ENCODE results near the gene IKZF1.
A peak's percentile ranks its signal among the peaks of the same experiment; 100 is the strongest.

IKZF1 gene

GRCh38 chr7:50436133-50436806 is 131.8 kb downstream of the IKZF1 start:
- Histone ChIP-seq H2AK5ac (ENCODE audit: low read depth, low read length) (no peak overlapping the region), H3K27me3 (ENCODE audit: control insufficient read depth in 3 of 3, insufficient read depth in 3 of 3, low read depth in 1 of 3, low read length in 3 of 3) (no peaks in the 10 kb centered on the region), H3K79me1 (ENCODE audit: low read depth, low read length) (no peaks in the 10 kb centered on the region), H3K4me2 (ENCODE audit: insufficient read depth, low read length, poor library complexity, severe bottlenecking) (no peak overlapping the region), H3K4ac (ENCODE audit: low read length) (no peak overlapping the region), H4K8ac (ENCODE audit: low read depth, low read length) (no peak overlapping the region), H3K23ac (ENCODE audit: low read depth, low read length, poor library complexity) (no peak overlapping the region), H3K27ac (replicated peaks; ENCODE audit: low read length) (no peak overlapping the region), H2BK120ac (ENCODE audit: low read depth, low read length) (no peak overlapping the region), H2BK15ac (ENCODE audit: low read length) (no peak overlapping the region), H4K91ac (ENCODE audit: low read depth, low read length, poor library complexity) (no peak overlapping the region), H2BK12ac (ENCODE audit: low read length) (no peak overlapping the region), H3K4me1 (ENCODE audit: control insufficient read depth in 2 of 2, insufficient read depth in 1 of 2, low read depth in 1 of 2, low read length in 2 of 2) (peaks cover 0 to 3% of the 10 kb centered on the region in 2 donors), H3K14ac (ENCODE audit: low read length) (no peak overlapping the region), H3K36me3 (replicated peaks in 1 of 2; ENCODE audit: control insufficient read depth in 2 of 2, insufficient read depth in 2 of 2, low read length in 2 of 2) (peaks cover 3 to 33% of the 10 kb centered on the region in 2 donors), H2AFZ (ENCODE audit: low read length) (no peak overlapping the region), H3K9me3 (replicated peaks in 1 of 2; ENCODE audit: control insufficient read depth in 2 of 2, insufficient read depth in 1 of 2, low read depth in 1 of 2, low read length in 2 of 2) (no peaks in the 10 kb centered on the region), H2BK5ac (ENCODE audit: low read length) (no peak overlapping the region), H3K9ac (ENCODE audit: low read depth, low read length, poor library complexity) (no peak overlapping the region), H3K4me3 (ENCODE audit: low read length in 2 of 2) (no peak overlapping the region), H3K18ac (ENCODE audit: low read length) (no peak overlapping the region)
- no CpG with 5 or more reads among the region's 3 CpGs for WGBS, 2 donors (ENCODE audit: extremely low coverage in 2 of 2, insufficient read length in 2 of 2, insufficient replicate concordance in 1 of 2)
- no peak for DNase-seq (ENCODE audit: low spot score)

DNA sequence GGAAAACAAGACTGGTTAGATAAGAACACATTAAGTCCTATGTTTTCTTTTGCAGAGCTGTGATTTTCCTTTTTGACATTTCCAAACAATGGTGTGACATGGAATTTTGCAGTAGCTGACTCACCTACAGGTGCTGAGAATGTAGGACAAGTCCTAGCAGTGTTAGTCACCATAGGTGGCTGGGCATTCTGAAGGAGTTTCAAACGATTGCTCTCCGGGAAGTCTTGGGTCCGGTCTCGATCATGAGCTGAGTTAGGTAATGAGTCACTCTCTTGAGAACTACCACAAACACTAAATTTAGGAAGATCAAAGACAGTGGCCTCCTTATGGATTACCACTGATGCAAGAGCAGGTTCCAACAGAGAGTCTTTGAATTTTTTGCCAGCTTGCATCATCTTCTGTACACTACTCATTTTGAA is 142.0 kb downstream of the IKZF1 start:
- Histone ChIP-seq H3K9me3 (replicated peaks in 1 of 2; ENCODE audit: control insufficient read depth in 2 of 2, insufficient read depth in 1 of 2, low read depth in 1 of 2, low read length in 2 of 2) (peaks cover 0 to 4% of the 10 kb centered on the region in 2 donors), H3K4me1 (ENCODE audit: control insufficient read depth in 2 of 2, insufficient read depth in 1 of 2, low read depth in 1 of 2, low read length in 2 of 2) (peaks cover 3 to 4% of the 10 kb centered on the region in 2 donors), H2AK5ac (ENCODE audit: low read depth, low read length) (no peak overlapping the region), H3K9ac (ENCODE audit: low read depth, low read length, poor library complexity) (no peak overlapping the region), H3K23ac (ENCODE audit: low read depth, low read length, poor library complexity) (no peak overlapping the region), H3K18ac (ENCODE audit: low read length) (no peak overlapping the region), H4K91ac (ENCODE audit: low read depth, low read length, poor library complexity) (no peak overlapping the region), H3K14ac (ENCODE audit: low read length) (no peak overlapping the region), H2BK5ac (ENCODE audit: low read length) (no peak overlapping the region), H3K36me3 (replicated peaks in 1 of 2; ENCODE audit: control insufficient read depth in 2 of 2, insufficient read depth in 2 of 2, low read length in 2 of 2) (peaks cover 11 to 61% of the 10 kb centered on the region in 2 donors), H2AFZ (ENCODE audit: low read length) (no peak overlapping the region), H3K27ac (replicated peaks; ENCODE audit: low read length) (no peak overlapping the region), H4K8ac (ENCODE audit: low read depth, low read length) (no peak overlapping the region), H2BK12ac (ENCODE audit: low read length) (no peak overlapping the region), H3K79me1 (ENCODE audit: low read depth, low read length) (peaks cover 1% of the 10 kb centered on the region), H3K4ac (ENCODE audit: low read length) (no peak overlapping the region), H3K4me2 (ENCODE audit: insufficient read depth, low read length, poor library complexity, severe bottlenecking) (no peak overlapping the region), H3K4me3 (ENCODE audit: low read length in 2 of 2) (no peak overlapping the region), H3K27me3 (ENCODE audit: control insufficient read depth in 3 of 3, insufficient read depth in 3 of 3, low read depth in 1 of 3, low read length in 3 of 3) (no peaks in the 10 kb centered on the region), H2BK15ac (ENCODE audit: low read length) (no peak overlapping the region), H2BK120ac (ENCODE audit: low read depth, low read length) (no peak overlapping the region)
- no peak for DNase-seq (ENCODE audit: low spot score)
- no CpG with 5 or more reads among the region's 4 CpGs for WGBS, 2 donors (ENCODE audit: extremely low coverage in 2 of 2, insufficient read length in 2 of 2, insufficient replicate concordance in 1 of 2)

DNA sequence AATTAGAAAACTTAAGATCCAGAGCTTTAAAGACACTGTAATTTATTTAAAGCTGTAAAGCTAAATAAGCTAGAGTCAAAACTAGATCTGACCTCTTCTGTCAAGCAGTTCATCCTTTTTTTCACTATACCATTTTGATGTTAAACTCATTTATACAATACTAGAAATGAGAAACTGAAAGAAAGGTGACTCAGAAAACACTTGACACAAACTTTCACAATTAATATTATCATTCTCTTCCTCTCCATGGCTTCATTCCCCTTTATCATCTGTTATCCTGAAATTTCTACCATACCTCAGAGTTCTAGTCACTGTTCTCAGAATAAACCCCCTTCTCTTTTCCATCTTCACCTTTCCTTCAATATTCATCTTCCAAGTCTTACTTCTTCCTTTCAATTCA is 144.3 kb downstream of the IKZF1 start:
- Histone ChIP-seq H3K4me1 (ENCODE audit: control insufficient read depth in 2 of 2, insufficient read depth in 1 of 2, low read depth in 1 of 2, low read length in 2 of 2) (peaks cover 3 to 4% of the 10 kb centered on the region in 2 donors), H3K27me3 (ENCODE audit: control insufficient read depth in 3 of 3, insufficient read depth in 3 of 3, low read depth in 1 of 3, low read length in 3 of 3) (no peaks in the 10 kb centered on the region), H3K9me3 (replicated peaks in 1 of 2; ENCODE audit: control insufficient read depth in 2 of 2, insufficient read depth in 1 of 2, low read depth in 1 of 2, low read length in 2 of 2) (peaks cover 0 to 4% of the 10 kb centered on the region in 2 donors), H3K9ac (ENCODE audit: low read depth, low read length, poor library complexity) (no peak overlapping the region), H3K36me3 (replicated peaks in 1 of 2; ENCODE audit: control insufficient read depth in 2 of 2, insufficient read depth in 2 of 2, low read length in 2 of 2) (peaks cover 11 to 41% of the 10 kb centered on the region in 2 donors), H2BK12ac (ENCODE audit: low read length) (no peak overlapping the region), H3K27ac (replicated peaks; ENCODE audit: low read length) (no peak overlapping the region), H3K4me3 (ENCODE audit: low read length in 2 of 2) (peak overlapping the region in 1 of 2 donors; percentile 67), H2AK5ac (ENCODE audit: low read depth, low read length) (no peak overlapping the region), H2AFZ (ENCODE audit: low read length) (no peak overlapping the region), H3K4me2 (ENCODE audit: insufficient read depth, low read length, poor library complexity, severe bottlenecking) (no peak overlapping the region), H3K14ac (ENCODE audit: low read length) (no peak overlapping the region), H3K4ac (ENCODE audit: low read length) (no peak overlapping the region), H3K18ac (ENCODE audit: low read length) (no peak overlapping the region), H2BK5ac (ENCODE audit: low read length) (no peak overlapping the region), H2BK120ac (ENCODE audit: low read depth, low read length) (no peak overlapping the region), H4K8ac (ENCODE audit: low read depth, low read length) (no peak overlapping the region), H3K79me1 (ENCODE audit: low read depth, low read length) (peaks cover 1% of the 10 kb centered on the region), H2BK15ac (ENCODE audit: low read length) (no peak overlapping the region), H4K91ac (ENCODE audit: low read depth, low read length, poor library complexity) (no peak overlapping the region), H3K23ac (ENCODE audit: low read depth, low read length, poor library complexity) (no peak overlapping the region)
- DNase-seq (ENCODE audit: low spot score), result no peak

- H3K4me1 ChIP-seq (ENCODE audit: control insufficient read depth in 2 of 2, insufficient read depth in 1 of 2, low read depth in 1 of 2, low read length in 2 of 2), result peaks cover 3 to 4% of the 10 kb centered on the region in 2 donors
- no peaks in the 10 kb centered on the region for H3K27me3 ChIP-seq (ENCODE audit: control insufficient read depth in 3 of 3, insufficient read depth in 3 of 3, low read depth in 1 of 3, low read length in 3 of 3)
- peaks cover 0 to 4% of the 10 kb centered on the region in 2 donors for H3K9me3 ChIP-seq (replicated peaks in 1 of 2; ENCODE audit: control insufficient read depth in 2 of 2, insufficient read depth in 1 of 2, low read depth in 1 of 2, low read length in 2 of 2)
- H3K4me3 ChIP-seq (ENCODE audit: low read length in 2 of 2), result peak overlapping the region; percentile 67 to 79
- no peak overlapping the region for H2BK120ac ChIP-seq (ENCODE audit: low read depth, low read length)
- peak overlapping the region; percentile 85 for H3K4me2 ChIP-seq (ENCODE audit: insufficient read depth, low read length, poor library complexity, severe bottlenecking)
- H2AK5ac ChIP-seq (ENCODE audit: low read depth, low read length), result no peak overlapping the region
- H3K36me3 ChIP-seq (replicated peaks in 1 of 2; ENCODE audit: control insufficient read depth in 2 of 2, insufficient read depth in 2 of 2, low read length in 2 of 2), result peaks cover 11 to 35% of the 10 kb centered on the region in 2 donors
- no peak overlapping the region for H4K8ac ChIP-seq (ENCODE audit: low read depth, low read length)
- H3K9ac ChIP-seq (ENCODE audit: low read depth, low read length, poor library complexity), result no peak overlapping the region
- H2BK12ac ChIP-seq (ENCODE audit: low read length), result no peak overlapping the region
- peak overlapping the region; percentile 98 for H2AFZ ChIP-seq (ENCODE audit: low read length)
- peaks cover 1% of the 10 kb centered on the region for H3K79me1 ChIP-seq (ENCODE audit: low read depth, low read length)
- H3K4ac ChIP-seq (ENCODE audit: low read length), result no peak overlapping the region
- no peak overlapping the region for H2BK5ac ChIP-seq (ENCODE audit: low read length)
- H2BK15ac ChIP-seq (ENCODE audit: low read length), result no peak overlapping the region
- H3K23ac ChIP-seq (ENCODE audit: low read depth, low read length, poor library complexity), result no peak overlapping the region
- DNase-seq (ENCODE audit: low spot score), result no peak
- no peak overlapping the region for H3K14ac ChIP-seq (ENCODE audit: low read length)
- WGBS, 2 donors (ENCODE audit: extremely low coverage in 2 of 2, insufficient read length in 2 of 2, insufficient replicate concordance in 1 of 2), result no CpG with 5 or more reads among the region's 5 CpGs
- H4K91ac ChIP-seq (ENCODE audit: low read depth, low read length, poor library complexity), result no peak overlapping the region
- no peak overlapping the region for H3K27ac ChIP-seq (replicated peaks; ENCODE audit: low read length)
- no peak overlapping the region for H3K18ac ChIP-seq (ENCODE audit: low read length)
Observed at GRCh38 chr7:50449501-50449880, 145.0 kb downstream of the IKZF1 start.
